ENCODE results near the gene KCNH1.

DNA sequence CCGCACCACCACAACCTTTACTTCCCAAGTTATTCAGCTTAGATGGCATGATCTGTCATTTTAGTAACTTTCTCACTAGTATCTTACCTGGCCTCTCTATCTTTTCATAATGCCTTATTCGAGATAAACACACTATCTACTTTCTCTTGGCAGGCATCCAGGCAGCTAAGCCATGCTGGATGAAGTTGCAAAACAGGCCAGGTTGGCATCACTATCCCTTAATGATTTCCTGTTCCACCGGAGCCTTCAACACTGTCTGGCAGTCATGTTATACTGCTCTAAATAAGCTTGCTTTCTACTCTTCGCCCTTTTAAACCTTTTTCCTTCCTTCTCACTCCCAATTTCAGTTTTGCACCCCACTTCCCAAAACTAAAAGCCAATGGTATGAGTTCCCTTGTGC, 12.0 kb upstream of the KCNH1 start:
- TF ChIP-seq, protein P1, sequence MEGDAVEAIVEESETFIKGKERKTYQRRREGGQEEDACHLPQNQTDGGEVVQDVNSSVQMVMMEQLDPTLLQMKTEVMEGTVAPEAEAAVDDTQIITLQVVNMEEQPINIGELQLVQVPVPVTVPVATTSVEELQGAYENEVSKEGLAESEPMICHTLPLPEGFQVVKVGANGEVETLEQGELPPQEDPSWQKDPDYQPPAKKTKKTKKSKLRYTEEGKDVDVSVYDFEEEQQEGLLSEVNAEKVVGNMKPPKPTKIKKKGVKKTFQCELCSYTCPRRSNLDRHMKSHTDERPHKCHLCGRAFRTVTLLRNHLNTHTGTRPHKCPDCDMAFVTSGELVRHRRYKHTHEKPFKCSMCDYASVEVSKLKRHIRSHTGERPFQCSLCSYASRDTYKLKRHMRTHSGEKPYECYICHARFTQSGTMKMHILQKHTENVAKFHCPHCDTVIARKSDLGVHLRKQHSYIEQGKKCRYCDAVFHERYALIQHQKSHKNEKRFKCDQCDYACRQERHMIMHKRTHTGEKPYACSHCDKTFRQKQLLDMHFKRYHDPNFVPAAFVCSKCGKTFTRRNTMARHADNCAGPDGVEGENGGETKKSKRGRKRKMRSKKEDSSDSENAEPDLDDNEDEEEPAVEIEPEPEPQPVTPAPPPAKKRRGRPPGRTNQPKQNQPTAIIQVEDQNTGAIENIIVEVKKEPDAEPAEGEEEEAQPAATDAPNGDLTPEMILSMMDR (IDR thresholded peaks at IDR 0.05; ENCODE audit: low read depth, low read length): no peak
- TF ChIP-seq EZH2phosphoT487 (IDR thresholded peaks at IDR 0.05; ENCODE audit: low read depth): no peak

Measured in OCI-LY3 (cell line).